Measurements from ENCODE around the gene RNU6-9. TPM values are rescaled to one million over a fixed set of nuclear protein-coding genes. Genes with fewer than 3 reads are reported as not detected.
"Not testable (repeated sequence)": the region's sequence is repeated elsewhere in the genome, so short reads cannot be mapped to it uniquely, and the experiment has no call there.

RNU6-9 gene
- total RNA-seq, 1 experiment from 2014 or later, result not detected

- TF ChIP-seq ZNF121 (CRISPR knock-in tag; IDR thresholded peaks at IDR 0.05) (peak; percentile 86), GTF2I (CRISPR knock-in tag; conservative IDR thresholded peaks at IDR 0.05) (0 out of 2 replicates have a peak, but pooled peaks have one; percentile 25)
- H3K27me3 Mint-ChIP-seq (ENCODE audit: low read depth), result peaks cover 13% of the 10 kb centered on the region
- H3K36me3 Mint-ChIP-seq; H3K4me1 Mint-ChIP-seq; H3K4me3 Mint-ChIP-seq; POLR2A ChIA-PET; DNase-seq (ENCODE audit: low spot score); H3K27ac Mint-ChIP-seq; H3K9me3 Mint-ChIP-seq; ATAC-seq: not testable (repeated sequence)
- CTCF ChIA-PET, result interaction anchor here (0.6 to 2.0 kb wide), 4 partner anchors 15 to 82 kb away, joined by 3 to 4 read pairs (median 3); no protein-coding TSS in a partner anchor
Measured at GRCh38 chr19:849195-849594, 44.1 kb upstream of the RNU6-9 start.

- POLR2A ChIA-PET, result no interaction called here
Measured at GRCh38 chr19:850221-850978, 42.9 kb upstream of the RNU6-9 start.

DNA sequence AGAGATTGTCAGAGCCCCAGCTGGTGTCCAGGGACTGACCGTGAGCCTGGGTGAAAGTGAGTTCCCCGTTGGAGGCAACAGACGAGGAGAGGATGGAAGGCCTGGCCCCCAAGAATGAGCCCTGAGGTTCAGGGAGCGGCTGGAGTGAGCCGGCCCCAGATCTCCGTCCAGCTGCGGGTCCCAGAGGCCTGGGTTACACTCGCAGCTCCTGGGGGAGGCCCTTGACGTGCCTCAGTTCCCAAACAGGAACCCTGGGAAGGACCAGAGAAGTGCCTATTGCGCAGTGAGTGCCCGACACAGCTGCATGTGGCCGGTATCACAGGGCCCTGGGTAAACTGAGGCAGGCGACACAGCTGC lies 42.3 kb upstream of the RNU6-9 start:
- H3K4me3 Mint-ChIP-seq, result no peak overlapping the region
- H3K36me3 Mint-ChIP-seq, result no peaks in the 10 kb centered on the region
- DNase-seq (ENCODE audit: low spot score), result no peak
- H3K9me3 Mint-ChIP-seq, result no peaks in the 10 kb centered on the region
- no peak for ATAC-seq
- CTCF ChIA-PET, result interaction anchor here (1.1 to 2.0 kb wide), 5 partner anchors 11 to 154 kb away, joined by 3 to 10 read pairs (median 3); no protein-coding TSS in a partner anchor
- POLR2A ChIA-PET, result no interaction called here
- no peak overlapping the region for H3K27ac Mint-ChIP-seq
- peaks cover 3% of the 10 kb centered on the region; the same call in 1 of the 2 replicates for H3K27me3 Mint-ChIP-seq (ENCODE audit: low read depth)
- H3K4me1 Mint-ChIP-seq, result no peaks in the 10 kb centered on the region
- TF ChIP-seq FOXK1 (CRISPR knock-in tag; IDR thresholded peaks at IDR 0.05) (no peak), ZNF532 (CRISPR knock-in tag; IDR thresholded peaks at IDR 0.05; ENCODE audit: borderline replicate concordance) (no peak), SMAD4 (CRISPR knock-in tag; IDR thresholded peaks at IDR 0.05) (no peak), E2F4 (CRISPR knock-in tag; IDR thresholded peaks at IDR 0.05; ENCODE audit: borderline replicate concordance, low read depth) (no peak)
- TF ChIP-seq, protein P1, sequence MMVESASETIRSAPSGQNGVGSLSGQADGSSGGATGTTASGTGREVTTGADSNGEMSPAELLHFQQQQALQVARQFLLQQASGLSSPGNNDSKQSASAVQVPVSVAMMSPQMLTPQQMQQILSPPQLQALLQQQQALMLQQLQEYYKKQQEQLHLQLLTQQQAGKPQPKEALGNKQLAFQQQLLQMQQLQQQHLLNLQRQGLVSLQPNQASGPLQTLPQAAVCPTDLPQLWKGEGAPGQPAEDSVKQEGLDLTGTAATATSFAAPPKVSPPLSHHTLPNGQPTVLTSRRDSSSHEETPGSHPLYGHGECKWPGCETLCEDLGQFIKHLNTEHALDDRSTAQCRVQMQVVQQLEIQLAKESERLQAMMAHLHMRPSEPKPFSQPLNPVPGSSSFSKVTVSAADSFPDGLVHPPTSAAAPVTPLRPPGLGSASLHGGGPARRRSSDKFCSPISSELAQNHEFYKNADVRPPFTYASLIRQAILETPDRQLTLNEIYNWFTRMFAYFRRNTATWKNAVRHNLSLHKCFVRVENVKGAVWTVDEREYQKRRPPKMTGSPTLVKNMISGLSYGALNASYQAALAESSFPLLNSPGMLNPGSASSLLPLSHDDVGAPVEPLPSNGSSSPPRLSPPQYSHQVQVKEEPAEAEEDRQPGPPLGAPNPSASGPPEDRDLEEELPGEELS (CRISPR knock-in tag; IDR thresholded peaks at IDR 0.05), result no peak

More at GRCh38 chr19:850221-850978, 42.9 kb upstream of the RNU6-9 start:
- Mint-ChIP-seq H3K27ac (no peak overlapping the region), H3K27me3 (ENCODE audit: low read depth) (peaks cover 5% of the 10 kb centered on the region; the same call in 1 of the 2 replicates), H3K9me3 (no peaks in the 10 kb centered on the region), H3K4me1 (no peaks in the 10 kb centered on the region), H3K36me3 (no peaks in the 10 kb centered on the region), H3K4me3 (no peak overlapping the region)
- ATAC-seq, result peak; percentile 50
- no peak for TF ChIP-seq ESRRA (CRISPR knock-in tag; IDR thresholded peaks at IDR 0.05; ENCODE audit: borderline replicate concordance)
- no peak for TF ChIP-seq ZNF219 (CRISPR knock-in tag; IDR thresholded peaks at IDR 0.05; ENCODE audit: borderline replicate concordance)
- TF ChIP-seq, protein P1 (CRISPR knock-in tag; IDR thresholded peaks at IDR 0.05), result no peak
- no peak for TF ChIP-seq MYBL2 (CRISPR knock-in tag; IDR thresholded peaks at IDR 0.05)
- no peak for TF ChIP-seq ZNF232 (CRISPR knock-in tag; IDR thresholded peaks at IDR 0.05)
- no peak for TF ChIP-seq JAZF1 (CRISPR knock-in tag; IDR thresholded peaks at IDR 0.05)
- TF ChIP-seq ELF4 (CRISPR knock-in tag; IDR thresholded peaks at IDR 0.05; ENCODE audit: low read depth), result no peak
- TF ChIP-seq IRF2 (CRISPR knock-in tag; IDR thresholded peaks at IDR 0.05; ENCODE audit: borderline replicate concordance, low read depth), result no peak
- no peak for TF ChIP-seq SOX15 (CRISPR knock-in tag; IDR thresholded peaks at IDR 0.05)
- TF ChIP-seq ZNF416 (CRISPR knock-in tag; IDR thresholded peaks at IDR 0.05), result no peak
- no peak for TF ChIP-seq SMAD3 (CRISPR knock-in tag; IDR thresholded peaks at IDR 0.05; ENCODE audit: borderline replicate concordance)
- TF ChIP-seq FOXK1 (CRISPR knock-in tag; IDR thresholded peaks at IDR 0.05), result no peak
- no peak for TF ChIP-seq GABPB1 (CRISPR knock-in tag; IDR thresholded peaks at IDR 0.05)
- TF ChIP-seq, protein P2, sequence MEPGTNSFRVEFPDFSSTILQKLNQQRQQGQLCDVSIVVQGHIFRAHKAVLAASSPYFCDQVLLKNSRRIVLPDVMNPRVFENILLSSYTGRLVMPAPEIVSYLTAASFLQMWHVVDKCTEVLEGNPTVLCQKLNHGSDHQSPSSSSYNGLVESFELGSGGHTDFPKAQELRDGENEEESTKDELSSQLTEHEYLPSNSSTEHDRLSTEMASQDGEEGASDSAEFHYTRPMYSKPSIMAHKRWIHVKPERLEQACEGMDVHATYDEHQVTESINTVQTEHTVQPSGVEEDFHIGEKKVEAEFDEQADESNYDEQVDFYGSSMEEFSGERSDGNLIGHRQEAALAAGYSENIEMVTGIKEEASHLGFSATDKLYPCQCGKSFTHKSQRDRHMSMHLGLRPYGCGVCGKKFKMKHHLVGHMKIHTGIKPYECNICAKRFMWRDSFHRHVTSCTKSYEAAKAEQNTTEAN (CRISPR knock-in tag; IDR thresholded peaks at IDR 0.05), result no peak
- no peak for TF ChIP-seq NR3C1 (CRISPR knock-in tag; conservative IDR thresholded peaks at IDR 0.05; ENCODE audit: low read depth)
- TF ChIP-seq ZNF317 (CRISPR knock-in tag; IDR thresholded peaks at IDR 0.05; ENCODE audit: borderline replicate concordance, low read depth), result no peak
- TF ChIP-seq ZNF423 (CRISPR knock-in tag; IDR thresholded peaks at IDR 0.05), result no peak
- TF ChIP-seq, protein P3, sequence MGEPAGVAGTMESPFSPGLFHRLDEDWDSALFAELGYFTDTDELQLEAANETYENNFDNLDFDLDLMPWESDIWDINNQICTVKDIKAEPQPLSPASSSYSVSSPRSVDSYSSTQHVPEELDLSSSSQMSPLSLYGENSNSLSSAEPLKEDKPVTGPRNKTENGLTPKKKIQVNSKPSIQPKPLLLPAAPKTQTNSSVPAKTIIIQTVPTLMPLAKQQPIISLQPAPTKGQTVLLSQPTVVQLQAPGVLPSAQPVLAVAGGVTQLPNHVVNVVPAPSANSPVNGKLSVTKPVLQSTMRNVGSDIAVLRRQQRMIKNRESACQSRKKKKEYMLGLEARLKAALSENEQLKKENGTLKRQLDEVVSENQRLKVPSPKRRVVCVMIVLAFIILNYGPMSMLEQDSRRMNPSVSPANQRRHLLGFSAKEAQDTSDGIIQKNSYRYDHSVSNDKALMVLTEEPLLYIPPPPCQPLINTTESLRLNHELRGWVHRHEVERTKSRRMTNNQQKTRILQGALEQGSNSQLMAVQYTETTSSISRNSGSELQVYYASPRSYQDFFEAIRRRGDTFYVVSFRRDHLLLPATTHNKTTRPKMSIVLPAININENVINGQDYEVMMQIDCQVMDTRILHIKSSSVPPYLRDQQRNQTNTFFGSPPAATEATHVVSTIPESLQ (CRISPR knock-in tag; IDR thresholded peaks at IDR 0.05), result no peak
- no peak for TF ChIP-seq TEAD4 (CRISPR knock-in tag; IDR thresholded peaks at IDR 0.05)
- CTCF ChIA-PET, result interaction anchor here (0.6 to 2.0 kb wide), 6 partner anchors 12 to 170 kb away, joined by 3 to 10 read pairs (median 3); no protein-coding TSS in a partner anchor
- peak; percentile 55 for DNase-seq (ENCODE audit: low spot score)

Data from WTC11 (cell line).